Breast epithelium (tissue), 3 donors: Measurements from ENCODE around the gene CRTAC1.
A peak's percentile ranks its signal among the peaks of the same experiment; 100 is the strongest.

ENCODE experiments used
- POLR2A ChIP-seq: fragments of 450-650 bp; IDR thresholded peaks from one replicate; pipeline ENCODE4 v1.6.1; 2016; ENCODE audit warnings: antibody characterized with exemption, mild to moderate bottlenecking, moderate library complexity
- TF ChIP-seq, protein P1 (sequence below), 3 donors: fragments of 450-650 bp; IDR thresholded peaks; one replicate each; pipeline ENCODE4 v1.5.1; 2016 to 2017; ENCODE audit warnings: antibody characterized with exemption in 3 of 3, mild to moderate bottlenecking in 3 of 3, moderate library complexity in 3 of 3

DNA sequence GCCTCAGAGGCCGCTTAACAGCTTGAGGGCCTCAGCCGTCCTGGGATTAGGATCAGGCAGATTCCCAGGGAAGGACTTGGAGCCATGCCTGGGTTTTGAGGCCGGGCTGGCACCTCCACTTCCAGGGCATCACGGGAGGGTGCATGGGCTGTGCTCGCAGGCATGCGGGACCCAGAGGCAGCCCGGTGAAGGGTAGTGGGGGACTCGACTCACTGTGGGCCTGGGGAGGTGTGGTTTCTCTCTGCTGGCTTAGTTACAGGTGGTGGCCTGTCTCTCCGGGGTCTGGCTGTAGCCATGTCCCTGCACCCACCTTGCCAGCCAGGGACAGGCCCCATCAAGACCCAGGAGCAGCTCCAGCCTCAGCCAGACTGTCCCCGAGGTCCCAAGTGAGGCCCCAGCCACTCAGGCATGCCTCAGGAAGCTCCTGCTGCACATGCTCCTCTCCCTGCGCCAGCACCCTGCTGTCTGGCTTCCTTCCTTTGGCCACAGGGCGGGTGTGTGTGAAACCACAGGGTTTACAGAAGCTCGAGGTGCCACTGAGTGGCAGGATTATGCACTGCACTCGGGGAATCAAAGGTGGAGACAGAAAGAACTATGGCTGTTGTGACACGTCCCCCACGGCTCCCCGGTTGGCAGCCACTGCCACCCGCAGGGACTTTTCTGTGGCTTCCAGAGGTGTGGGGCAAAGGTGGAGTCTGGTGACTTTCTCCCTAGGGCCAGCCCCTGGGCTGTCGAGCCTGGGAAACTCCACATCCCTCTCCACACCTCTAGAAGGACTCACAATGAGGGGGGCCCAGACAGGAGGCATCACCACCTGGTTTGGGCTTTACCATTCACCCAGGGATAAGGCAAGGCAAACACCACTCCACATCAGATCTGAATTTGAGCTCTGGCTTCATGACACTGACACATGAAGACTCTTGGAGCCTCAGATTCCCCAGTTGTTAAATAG, 161.1 kb downstream of the CRTAC1 start:
- TF ChIP-seq POLR2A: no peak
- TF ChIP-seq, protein P1, sequence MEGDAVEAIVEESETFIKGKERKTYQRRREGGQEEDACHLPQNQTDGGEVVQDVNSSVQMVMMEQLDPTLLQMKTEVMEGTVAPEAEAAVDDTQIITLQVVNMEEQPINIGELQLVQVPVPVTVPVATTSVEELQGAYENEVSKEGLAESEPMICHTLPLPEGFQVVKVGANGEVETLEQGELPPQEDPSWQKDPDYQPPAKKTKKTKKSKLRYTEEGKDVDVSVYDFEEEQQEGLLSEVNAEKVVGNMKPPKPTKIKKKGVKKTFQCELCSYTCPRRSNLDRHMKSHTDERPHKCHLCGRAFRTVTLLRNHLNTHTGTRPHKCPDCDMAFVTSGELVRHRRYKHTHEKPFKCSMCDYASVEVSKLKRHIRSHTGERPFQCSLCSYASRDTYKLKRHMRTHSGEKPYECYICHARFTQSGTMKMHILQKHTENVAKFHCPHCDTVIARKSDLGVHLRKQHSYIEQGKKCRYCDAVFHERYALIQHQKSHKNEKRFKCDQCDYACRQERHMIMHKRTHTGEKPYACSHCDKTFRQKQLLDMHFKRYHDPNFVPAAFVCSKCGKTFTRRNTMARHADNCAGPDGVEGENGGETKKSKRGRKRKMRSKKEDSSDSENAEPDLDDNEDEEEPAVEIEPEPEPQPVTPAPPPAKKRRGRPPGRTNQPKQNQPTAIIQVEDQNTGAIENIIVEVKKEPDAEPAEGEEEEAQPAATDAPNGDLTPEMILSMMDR (IDR thresholded peaks at IDR 0.05): peak; percentile 85 to 98 (median 90)
